ENCODE results near the gene PLAAT2.

GRCh38 chr11:63549411-63549810 lies 13.8 kb downstream of the PLAAT2 start:
- TF ChIP-seq, protein P1, sequence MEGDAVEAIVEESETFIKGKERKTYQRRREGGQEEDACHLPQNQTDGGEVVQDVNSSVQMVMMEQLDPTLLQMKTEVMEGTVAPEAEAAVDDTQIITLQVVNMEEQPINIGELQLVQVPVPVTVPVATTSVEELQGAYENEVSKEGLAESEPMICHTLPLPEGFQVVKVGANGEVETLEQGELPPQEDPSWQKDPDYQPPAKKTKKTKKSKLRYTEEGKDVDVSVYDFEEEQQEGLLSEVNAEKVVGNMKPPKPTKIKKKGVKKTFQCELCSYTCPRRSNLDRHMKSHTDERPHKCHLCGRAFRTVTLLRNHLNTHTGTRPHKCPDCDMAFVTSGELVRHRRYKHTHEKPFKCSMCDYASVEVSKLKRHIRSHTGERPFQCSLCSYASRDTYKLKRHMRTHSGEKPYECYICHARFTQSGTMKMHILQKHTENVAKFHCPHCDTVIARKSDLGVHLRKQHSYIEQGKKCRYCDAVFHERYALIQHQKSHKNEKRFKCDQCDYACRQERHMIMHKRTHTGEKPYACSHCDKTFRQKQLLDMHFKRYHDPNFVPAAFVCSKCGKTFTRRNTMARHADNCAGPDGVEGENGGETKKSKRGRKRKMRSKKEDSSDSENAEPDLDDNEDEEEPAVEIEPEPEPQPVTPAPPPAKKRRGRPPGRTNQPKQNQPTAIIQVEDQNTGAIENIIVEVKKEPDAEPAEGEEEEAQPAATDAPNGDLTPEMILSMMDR (conservative IDR thresholded peaks at IDR 0.05; ENCODE audit: low read depth, low read length), result no peak
- no peak for TF ChIP-seq EZH2 (IDR thresholded peaks at IDR 0.05; ENCODE audit: borderline replicate concordance, low read depth, low read length, poor library complexity, severe bottlenecking)
